Dermis blood vessel endothelial cell (primary cell): ENCODE measurements around the gene THPO. TPM values are rescaled to one million over a fixed set of nuclear protein-coding genes. Genes with fewer than 3 reads are reported as not detected.
A peak's percentile ranks its signal among the peaks of the same experiment; 100 is the strongest.
"Not testable (repeated sequence)": the region's sequence is repeated elsewhere in the genome, so short reads cannot be mapped to it uniquely, and the experiment has no call there.

Source experiments
- DNase-seq: peaks from one replicate; pipeline ENCODE4 v3.0.0; 2010
- total RNA-seq: library from RNA; depleted of rRNA; stranded (reverse); fragments of >200 nt; gene quantifications from 2 replicates; pipeline ENCODE4 v1.2.3, GENCODE V29; 2014

The THPO gene
- total RNA-seq, 1 donor from 2014 or later = not detected

GRCh38 chr3:184347321-184348056, 30.5 kb downstream of the THPO start:
- no peak for DNase-seq

- no peak for DNase-seq
These were observed 31.4 kb downstream of the THPO start for GRCh38 chr3:184346480-184347190.

- peak; percentile 75 for DNase-seq
These were observed 32.5 kb downstream of the THPO start for GRCh38 chr3:184345317-184346144.

- no peak for DNase-seq
These were observed 33.3 kb downstream of the THPO start for GRCh38 chr3:184344579-184345316.

- DNase-seq = no peak
These were observed 34.7 kb downstream of the THPO start for GRCh38 chr3:184343200-184343876.

GRCh38 chr3:184341925-184342324, 36.1 kb downstream of the THPO start:
- DNase-seq = no peak

GRCh38 chr3:184339451-184340135, 38.4 kb downstream of the THPO start:
- DNase-seq = not testable (repeated sequence)

- DNase-seq = no peak
These were observed 39.0 kb downstream of the THPO start for GRCh38 chr3:184339001-184339400.

GRCh38 chr3:184338511-184338945, 39.5 kb downstream of the THPO start:
- peak; percentile 94 for DNase-seq

GRCh38 chr3:184337981-184338380, 40.0 kb downstream of the THPO start:
- DNase-seq = no peak

GRCh38 chr3:184337399-184337714, 40.6 kb downstream of the THPO start, which contains the start of gene FAM131A:
FAM131A (plus strand) TSS chr3:184337600; CDS start chr3:184337631, 31 bp downstream.
- DNase-seq = peak; percentile 37

GRCh38 chr3:184336547-184337398, 41.2 kb downstream of the THPO start:
- DNase-seq = peak; percentile 76

- DNase-seq = peak; percentile 88
These were observed 42.1 kb downstream of the THPO start for GRCh38 chr3:184335661-184336546.

GRCh38 chr3:184335291-184335660, 42.7 kb downstream of the THPO start:
- peak; percentile 27 for DNase-seq

- peak; percentile 73 for DNase-seq
These were observed 43.4 kb downstream of the THPO start for GRCh38 chr3:184334470-184335158.

- DNase-seq = no peak
These were observed 44.3 kb downstream of the THPO start for GRCh38 chr3:184333700-184334099.

- no peak for DNase-seq
These were observed 44.8 kb downstream of the THPO start for GRCh38 chr3:184333190-184333589.

- peak; percentile 99 for DNase-seq
These were observed 45.5 kb downstream of the THPO start for GRCh38 chr3:184332370-184333090.
